SU-DHL-6 (cell line): ENCODE data around the gene HOXD12.

Experiments
- H2AFZ ChIP-seq: fragments of 200-600 bp; sonication (generic); 2 replicates; pipeline ENCODE4 v1.6.1; 2014; ENCODE audit warnings: low read depth, mild to moderate bottlenecking, moderate library complexity, mixed read lengths, antibody characterized with exemption, low read length; ENCODE audit not compliant: severe bottlenecking
- H3F3A ChIP-seq: fragments of 200-600 bp; shearing (Covaris generic); 2 replicates; pipeline ENCODE4 v1.6.0; 2016; ENCODE audit warnings: antibody characterized with exemption, mild to moderate bottlenecking; ENCODE audit not compliant: insufficient read depth
- H3K27ac ChIP-seq: fragments of 200-600 bp; sonication (generic); 2 replicates; pipeline ENCODE4 v1.5.1; 2016; ENCODE audit warnings: low read depth, mild to moderate bottlenecking, low read length, moderate library complexity, mixed read lengths
- H3K27me3 ChIP-seq: fragments of 200-600 bp; sonication (generic), shearing (Covaris generic); 2 replicates; pipeline ENCODE4 v1.6.0; 2014; ENCODE audit warnings: mild to moderate bottlenecking, low read length
- H3K36me3 ChIP-seq: fragments of 200-600 bp; sonication (generic); 2 replicates; pipeline ENCODE4 v1.6.1; 2014; ENCODE audit warnings: mild to moderate bottlenecking, low read length, mixed read lengths
- H3K4me2 ChIP-seq: fragments of 300-600, 200-600 bp; shearing (Covaris generic), sonication (generic); 2 replicates; pipeline ENCODE4 v1.6.0; 2014; ENCODE audit warnings: low read length, low read depth, mild to moderate bottlenecking; ENCODE audit not compliant: poor library complexity, severe bottlenecking
- H3K4me3 ChIP-seq: fragments of 200-600 bp; sonication (generic); 2 replicates; pipeline ENCODE4 v1.5.1; 2014; ENCODE audit warnings: antibody characterized with exemption, low read length, mild to moderate bottlenecking, mixed read lengths; ENCODE audit not compliant: insufficient read depth, poor library complexity, severe bottlenecking
- H3K79me2 ChIP-seq: fragments of 200-600 bp; sonication (generic); 2 replicates; pipeline ENCODE4 v1.6.1; 2014; ENCODE audit warnings: mild to moderate bottlenecking, low read length, moderate library complexity; ENCODE audit not compliant: insufficient read depth
- H3K9ac ChIP-seq: fragments of 200-600 bp; sonication (generic); 2 replicates; pipeline ENCODE4 v1.7.0; 2014; ENCODE audit warnings: mild to moderate bottlenecking, low read length
- H3K9me2 ChIP-seq: fragments of 200-600 bp; sonication (generic); replicated peaks from 2 replicates; pipeline ENCODE4 v1.6.1; 2014; ENCODE audit warnings: low read length; ENCODE audit not compliant: insufficient read depth
- H3K9me3 ChIP-seq: fragments of 200-600 bp; sonication (generic); 2 replicates; pipeline ENCODE4 v1.6.1; 2014; ENCODE audit warnings: low read length, mixed read lengths; ENCODE audit not compliant: insufficient read depth
- H4K20me1 ChIP-seq: fragments of 200-600 bp; sonication (generic); 2 replicates; pipeline ENCODE4 v1.6.1; 2014; ENCODE audit warnings: low read depth, mild to moderate bottlenecking, antibody characterized with exemption, low read length, moderate library complexity, mixed read lengths
- EZH2phosphoT487 ChIP-seq: fragments of 200-600 bp; sonication (generic), shearing (Covaris generic); conservative IDR thresholded peaks from 2 replicates; pipeline ENCODE4 v1.6.1; 2018; ENCODE audit warnings: mild to moderate bottlenecking, antibody characterized with exemption, low read length, moderate library complexity, mixed read lengths
- TF ChIP-seq, protein P1 (sequence below): fragments of 200-600 bp; sonication (generic); IDR thresholded peaks from one replicate; pipeline ENCODE4 v1.5.1; 2017; ENCODE audit warnings: antibody characterized with exemption, mild to moderate bottlenecking, low read length, moderate library complexity; ENCODE audit not compliant: insufficient read depth, poor library complexity, severe bottlenecking

HOXD12 gene

DNA sequence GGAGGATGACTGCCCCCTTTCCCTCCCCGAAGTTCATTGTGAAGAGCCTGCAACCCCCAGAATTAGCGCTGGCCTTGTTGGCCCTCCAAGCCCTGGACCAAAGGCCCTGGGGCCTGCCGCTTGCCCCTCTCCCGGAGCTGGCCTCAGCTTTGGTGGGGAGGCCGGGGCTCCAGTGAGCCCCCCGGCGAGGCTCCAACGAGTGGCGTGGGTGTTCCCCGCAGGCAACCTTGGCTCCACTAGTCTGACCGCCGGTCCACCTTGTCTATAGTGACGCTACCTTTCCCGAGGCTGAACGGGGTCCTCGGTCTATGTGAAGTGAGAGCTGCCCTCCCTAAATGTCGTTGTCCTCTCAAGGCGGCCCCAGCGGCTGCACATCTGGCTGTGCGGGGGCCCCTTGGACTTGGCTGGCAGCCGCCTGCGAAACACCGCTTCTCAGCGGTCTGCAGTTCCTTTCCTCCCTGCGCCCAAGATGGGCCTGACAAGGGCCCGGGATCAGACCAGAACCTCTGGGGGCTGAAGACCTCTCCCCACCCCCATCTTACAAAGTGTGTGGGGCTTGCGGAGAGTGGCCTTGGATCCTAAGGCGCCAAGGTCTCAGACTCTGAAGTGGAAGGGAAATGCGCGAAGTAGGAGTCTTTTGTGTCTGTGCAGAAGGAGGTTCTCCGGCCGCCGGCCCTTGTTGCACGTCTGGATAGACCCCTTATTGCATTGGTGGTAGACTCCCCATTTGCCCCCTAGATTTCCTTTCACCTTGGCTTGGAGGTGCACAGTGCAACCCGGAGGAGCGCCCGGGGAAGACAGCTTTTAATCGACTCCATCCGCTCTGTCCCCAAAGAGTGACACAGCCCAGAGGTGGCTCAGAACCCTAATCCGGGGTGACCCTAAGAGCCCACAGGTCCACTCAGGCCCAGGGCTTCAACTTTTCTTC, 13.0 kb downstream of the HOXD12 start:
- no peak for TF ChIP-seq EZH2phosphoT487
- TF ChIP-seq, protein P1, sequence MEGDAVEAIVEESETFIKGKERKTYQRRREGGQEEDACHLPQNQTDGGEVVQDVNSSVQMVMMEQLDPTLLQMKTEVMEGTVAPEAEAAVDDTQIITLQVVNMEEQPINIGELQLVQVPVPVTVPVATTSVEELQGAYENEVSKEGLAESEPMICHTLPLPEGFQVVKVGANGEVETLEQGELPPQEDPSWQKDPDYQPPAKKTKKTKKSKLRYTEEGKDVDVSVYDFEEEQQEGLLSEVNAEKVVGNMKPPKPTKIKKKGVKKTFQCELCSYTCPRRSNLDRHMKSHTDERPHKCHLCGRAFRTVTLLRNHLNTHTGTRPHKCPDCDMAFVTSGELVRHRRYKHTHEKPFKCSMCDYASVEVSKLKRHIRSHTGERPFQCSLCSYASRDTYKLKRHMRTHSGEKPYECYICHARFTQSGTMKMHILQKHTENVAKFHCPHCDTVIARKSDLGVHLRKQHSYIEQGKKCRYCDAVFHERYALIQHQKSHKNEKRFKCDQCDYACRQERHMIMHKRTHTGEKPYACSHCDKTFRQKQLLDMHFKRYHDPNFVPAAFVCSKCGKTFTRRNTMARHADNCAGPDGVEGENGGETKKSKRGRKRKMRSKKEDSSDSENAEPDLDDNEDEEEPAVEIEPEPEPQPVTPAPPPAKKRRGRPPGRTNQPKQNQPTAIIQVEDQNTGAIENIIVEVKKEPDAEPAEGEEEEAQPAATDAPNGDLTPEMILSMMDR: no peak
- H3K27me3 ChIP-seq: no peaks in the 10 kb centered on the region

DNA sequence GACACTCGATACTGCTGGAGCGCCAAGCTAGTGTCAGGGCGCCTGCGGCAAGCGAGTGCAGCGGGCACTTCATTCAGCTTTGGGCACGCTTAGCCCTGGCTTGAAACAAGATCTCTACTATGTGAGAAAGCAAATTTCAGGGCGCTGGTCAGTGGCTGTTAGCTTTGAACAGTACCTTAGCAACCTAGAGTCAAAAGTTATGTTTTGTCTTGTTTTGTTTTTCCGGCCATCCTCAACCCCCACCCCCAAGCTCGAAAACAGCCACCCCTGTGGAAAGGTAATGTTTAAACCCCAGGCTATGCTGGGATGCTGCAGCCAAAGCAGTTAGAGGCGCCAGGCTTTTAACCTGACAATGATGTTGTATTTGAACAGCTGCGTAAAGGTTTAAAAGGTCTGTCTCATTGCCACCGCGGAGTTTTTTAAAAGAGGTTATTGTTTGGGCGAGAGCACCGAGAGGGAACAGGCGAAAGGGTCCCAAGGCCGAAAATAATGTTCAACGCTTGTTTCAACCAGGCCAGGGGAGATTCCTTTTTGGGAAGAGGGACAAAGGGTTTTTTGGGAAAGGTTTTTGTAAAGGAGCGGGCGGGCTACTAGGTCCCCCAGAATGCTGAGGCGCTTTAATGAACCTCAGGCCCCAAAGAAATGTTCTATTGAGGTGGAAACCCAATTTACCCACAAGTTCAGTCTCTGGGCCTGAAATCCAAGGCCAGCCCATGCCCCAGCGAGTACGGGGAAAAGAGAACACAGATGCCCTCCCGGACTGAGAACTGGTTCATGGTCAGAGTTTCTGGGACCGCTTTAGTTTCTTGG, 14.7 kb downstream of the HOXD12 start:
- no peak overlapping the region for H3K9ac ChIP-seq
- no peaks in the 10 kb centered on the region for H3K9me3 ChIP-seq
- H3K9me2 ChIP-seq: no peaks in the 10 kb centered on the region

More for the DNA sequence above, 13.0 kb downstream of the HOXD12 start:
- Histone ChIP-seq H3K9me2 (no peaks in the 10 kb centered on the region), H3K79me2 (no peaks in the 10 kb centered on the region), H3K4me3 (no peak overlapping the region), H3K27ac (no peak overlapping the region), H3K4me2 (no peak overlapping the region), H3F3A (no peaks in the 10 kb centered on the region), H4K20me1 (no peaks in the 10 kb centered on the region), H3K9ac (no peak overlapping the region), H3K9me3 (no peaks in the 10 kb centered on the region), H3K36me3 (no peaks in the 10 kb centered on the region), H2AFZ (no peak overlapping the region)

DNA sequence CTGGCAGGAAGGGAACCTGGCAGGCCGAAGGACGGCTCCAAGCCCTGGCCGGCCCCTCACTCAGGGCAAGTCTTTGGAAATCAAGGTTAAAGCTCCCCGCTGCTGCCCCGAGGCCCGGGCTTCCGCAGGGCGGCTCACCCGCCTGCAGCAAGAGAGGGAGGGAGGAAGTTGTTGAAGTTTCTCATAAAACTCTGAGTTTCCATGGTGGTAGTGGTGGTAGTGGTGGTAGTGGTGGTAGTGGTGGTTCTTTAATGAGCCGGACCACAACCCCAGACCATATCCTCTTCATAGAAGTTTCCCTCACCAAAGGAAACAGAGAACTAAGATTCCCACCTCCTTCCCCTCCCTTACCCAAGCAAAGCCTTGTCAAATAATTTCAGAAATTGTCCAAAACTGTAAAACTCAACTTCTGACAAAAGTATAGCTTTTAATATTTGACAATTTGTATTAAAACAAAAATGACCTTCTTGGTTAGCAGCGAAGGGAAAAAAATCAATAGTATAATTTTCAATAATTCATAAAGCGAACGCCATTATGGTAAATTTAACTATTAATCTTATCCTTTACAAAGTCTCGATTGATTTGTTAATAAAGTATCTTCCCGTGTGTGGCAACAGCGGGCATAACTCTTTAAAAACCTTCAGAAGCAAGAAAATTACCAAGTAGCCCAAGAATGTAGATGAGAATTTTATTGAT, 15.5 kb downstream of the HOXD12 start:
- Histone ChIP-seq H3K4me2 (no peak overlapping the region), H4K20me1 (no peaks in the 10 kb centered on the region), H3K27me3 (no peaks in the 10 kb centered on the region), H3K36me3 (no peaks in the 10 kb centered on the region), H3K9me2 (no peaks in the 10 kb centered on the region), H3K79me2 (no peaks in the 10 kb centered on the region), H3K4me3 (no peak overlapping the region), H3K9me3 (no peaks in the 10 kb centered on the region), H3K27ac (no peak overlapping the region), H3F3A (no peaks in the 10 kb centered on the region), H2AFZ (no peak overlapping the region), H3K9ac (no peak overlapping the region)
- TF ChIP-seq, protein P1: no peak
- TF ChIP-seq EZH2phosphoT487: no peak

More for the DNA sequence above, 14.7 kb downstream of the HOXD12 start:
- Histone ChIP-seq H4K20me1 (no peaks in the 10 kb centered on the region), H3K4me3 (no peak overlapping the region), H3K27me3 (no peaks in the 10 kb centered on the region), H3F3A (no peaks in the 10 kb centered on the region), H3K79me2 (no peaks in the 10 kb centered on the region), H3K4me2 (no peak overlapping the region), H3K36me3 (no peaks in the 10 kb centered on the region), H2AFZ (no peak overlapping the region), H3K27ac (no peak overlapping the region)
- TF ChIP-seq, protein P1: no peak
- no peak for TF ChIP-seq EZH2phosphoT487
